GM12875 (cell line): Measurements from ENCODE around the gene ZBTB7A.
A peak's percentile ranks its signal among the peaks of the same experiment; 100 is the strongest.
"Not testable (repeated sequence)": the region's sequence is repeated elsewhere in the genome, so short reads cannot be mapped to it uniquely, and the experiment has no call there.

Source experiments
- H3K4me3 ChIP-seq: one replicate; pipeline ENCODE4 v1.5.1; 2011; ENCODE audit warnings: low read depth, low read length, control low read depth
- CTCF ChIP-seq: IDR thresholded peaks from 2 replicates; pipeline ENCODE4 v1.5.1; 2011; ENCODE audit warnings: low read depth, mild to moderate bottlenecking, control low read depth, inconsistent platforms, low read length, moderate library complexity, borderline replicate concordance; ENCODE audit not compliant: insufficient read depth

The ZBTB7A gene

DNA sequence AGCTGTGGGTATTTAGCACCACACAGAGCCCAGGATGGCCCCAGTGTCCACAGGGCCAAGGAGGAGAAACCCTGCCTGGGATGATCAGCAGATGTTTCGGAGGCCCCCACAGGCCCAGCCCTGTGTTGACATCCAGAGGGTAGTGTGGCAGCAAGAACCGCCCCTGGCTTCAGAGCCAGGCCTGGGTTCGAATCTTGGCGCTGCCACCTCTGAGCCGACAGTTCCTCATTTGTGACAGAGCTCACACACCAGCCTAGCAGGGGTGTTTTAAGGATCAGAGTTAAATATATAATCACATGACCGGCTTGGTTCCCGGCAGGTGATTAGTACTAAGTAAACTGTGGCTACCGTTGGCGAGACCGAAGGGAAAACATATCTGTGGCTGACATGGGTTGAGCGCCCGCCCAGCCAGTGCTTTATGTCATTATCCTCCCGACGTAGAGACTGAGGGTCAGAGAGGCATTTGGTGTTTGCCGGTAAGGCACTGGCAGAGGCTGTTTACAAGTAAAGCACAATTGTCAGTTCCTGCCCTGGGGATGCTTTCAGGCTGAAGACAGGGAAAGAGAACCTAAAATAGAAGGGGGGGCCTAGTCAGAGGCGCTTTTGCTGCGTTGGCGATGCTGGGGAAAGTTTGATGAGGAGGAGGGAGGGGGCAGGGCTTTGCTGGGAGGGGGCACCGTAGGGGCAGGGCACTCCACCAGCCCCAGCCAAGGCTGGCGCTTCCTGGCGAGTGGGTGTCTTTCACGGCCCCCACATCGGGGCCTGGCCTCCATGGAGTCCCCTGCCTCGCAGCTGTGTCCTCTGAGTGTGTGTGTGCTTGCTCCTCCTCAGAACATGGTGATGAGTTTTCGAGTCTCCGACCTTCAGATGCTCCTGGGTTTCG, 54.4 kb downstream of the ZBTB7A start:
- no peak for TF ChIP-seq CTCF
- no peak overlapping the region for H3K4me3 ChIP-seq

DNA sequence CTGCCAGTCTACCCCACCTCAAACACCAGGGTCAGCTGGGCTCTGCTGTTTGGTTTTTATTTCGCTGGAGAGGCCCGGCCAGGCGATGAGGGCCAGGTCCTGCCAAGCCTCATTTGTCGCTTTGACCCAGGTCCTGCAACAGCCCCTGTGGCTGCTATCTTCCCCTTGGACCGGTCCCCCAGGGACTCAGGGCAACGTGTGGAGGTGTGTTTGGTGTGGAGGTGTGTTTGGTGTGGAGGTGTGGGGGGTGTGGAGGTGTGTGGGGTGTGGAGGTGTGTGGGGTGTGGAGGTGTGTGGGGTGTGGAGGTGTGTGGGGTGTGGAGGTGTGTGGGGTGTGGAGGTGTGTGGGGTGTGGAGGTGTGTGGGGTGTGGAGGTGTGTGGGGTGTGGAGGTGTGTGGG, 55.3 kb downstream of the ZBTB7A start:
- not testable (repeated sequence) for H3K4me3 ChIP-seq

DNA sequence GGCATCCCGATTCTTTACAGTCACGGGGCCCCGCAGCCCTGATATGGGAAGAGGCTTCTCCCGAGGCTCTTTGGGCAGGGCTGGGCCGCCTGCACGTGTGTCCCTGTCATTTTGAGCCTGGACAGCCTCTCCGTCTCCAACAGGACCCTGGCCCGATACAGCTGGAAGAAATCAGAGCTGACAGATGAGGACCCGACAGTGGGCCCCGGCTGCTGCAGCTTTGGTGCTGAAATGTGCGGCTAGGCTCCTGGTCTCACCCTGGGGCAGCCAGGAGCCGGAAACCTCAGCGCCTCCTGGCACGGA, 55.9 kb downstream of the ZBTB7A start:
- TF ChIP-seq CTCF: no peak
- no peak overlapping the region for H3K4me3 ChIP-seq

DNA sequence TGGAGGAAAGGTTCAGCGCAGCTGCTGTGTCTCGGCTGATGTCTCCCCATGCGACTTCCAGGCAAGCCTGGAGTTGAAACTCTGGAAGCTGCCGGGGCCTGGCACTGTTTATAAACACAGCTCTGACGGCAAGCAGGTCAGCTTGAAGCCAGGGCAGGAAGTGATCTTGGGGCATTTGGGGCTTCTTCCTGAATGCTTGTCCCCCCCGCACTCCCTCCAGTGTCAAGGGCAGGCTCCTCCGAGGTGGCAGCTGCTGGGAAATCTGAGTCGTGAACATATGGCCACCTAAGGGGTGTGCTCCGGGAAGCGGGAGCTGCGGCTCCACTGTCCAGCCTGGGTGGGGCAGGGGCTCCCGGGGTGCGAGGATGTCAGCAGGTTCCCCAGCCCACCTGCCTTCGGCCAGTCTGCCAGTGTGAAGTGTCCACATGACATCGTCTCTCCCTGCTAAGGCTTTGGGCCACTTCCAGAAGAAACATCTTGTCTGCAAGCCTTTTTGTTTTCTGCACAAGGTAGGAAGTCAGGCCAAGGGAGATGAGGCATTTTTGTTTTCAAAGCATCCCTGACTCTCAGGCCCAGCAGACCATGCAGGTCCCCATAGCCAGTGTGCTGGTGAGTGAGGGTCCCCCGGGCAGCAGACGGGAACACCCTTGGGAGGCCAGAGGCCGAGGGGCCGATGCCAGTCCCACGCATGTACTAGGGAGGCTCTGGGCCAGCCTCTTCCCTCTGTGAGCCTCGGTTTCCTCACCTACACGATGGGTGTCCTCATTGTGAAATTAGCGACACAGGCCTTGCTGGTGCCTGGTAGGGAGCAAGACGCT, 56.5 kb downstream of the ZBTB7A start:
- no peak for TF ChIP-seq CTCF
- no peak overlapping the region for H3K4me3 ChIP-seq

DNA sequence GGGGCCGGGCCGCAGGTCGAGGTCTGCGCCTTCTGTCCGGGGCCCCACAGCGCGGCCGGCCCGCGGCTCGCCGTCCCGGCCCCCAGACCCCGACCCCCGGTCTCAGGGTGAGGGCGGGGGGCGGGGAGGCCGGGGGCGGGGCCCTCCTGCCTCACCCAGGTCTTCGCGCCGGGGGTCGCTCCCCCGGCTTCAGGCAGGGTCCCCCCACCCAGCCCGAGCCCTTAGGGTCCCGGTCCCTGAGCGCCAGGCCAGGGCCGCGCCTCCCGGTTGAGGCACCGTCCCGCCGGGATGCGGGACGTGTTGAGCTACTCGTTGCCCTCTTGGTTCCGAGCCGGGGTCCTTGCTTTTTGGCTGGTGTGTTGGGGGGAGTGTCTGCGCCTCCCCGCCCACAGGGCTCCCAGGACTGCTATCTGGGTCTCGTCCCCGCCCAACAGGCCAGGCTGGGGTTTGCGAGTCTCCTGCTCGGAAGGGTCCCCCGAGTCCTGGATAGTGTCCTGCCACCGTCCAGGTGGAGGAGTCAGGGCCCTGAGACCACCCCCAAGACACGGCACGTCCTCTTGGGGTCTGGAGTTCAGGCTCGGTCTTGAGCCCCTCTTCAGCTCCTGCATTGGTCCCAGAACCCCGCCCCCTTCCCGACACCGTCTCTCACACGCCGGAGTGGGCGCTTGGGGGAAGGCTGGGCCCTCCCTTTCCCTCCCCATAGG, 58.7 kb downstream of the ZBTB7A start:
- no peak for TF ChIP-seq CTCF
- H3K4me3 ChIP-seq: peak overlapping the region; percentile 78

GRCh38 chr19:4007021-4007835, 59.5 kb downstream of the ZBTB7A start, which contains the start of gene PIAS4:
Gene PIAS4, plus strand, starts transcription at chr19:4007736. Its CDS starts 25 bp downstream, at chr19:4007761.
- H3K4me3 ChIP-seq: peak within 1 kb of the TSS; percentile 78
- TF ChIP-seq CTCF: 0 out of 2 replicates have a peak, but pooled peaks have one; percentile 7

DNA sequence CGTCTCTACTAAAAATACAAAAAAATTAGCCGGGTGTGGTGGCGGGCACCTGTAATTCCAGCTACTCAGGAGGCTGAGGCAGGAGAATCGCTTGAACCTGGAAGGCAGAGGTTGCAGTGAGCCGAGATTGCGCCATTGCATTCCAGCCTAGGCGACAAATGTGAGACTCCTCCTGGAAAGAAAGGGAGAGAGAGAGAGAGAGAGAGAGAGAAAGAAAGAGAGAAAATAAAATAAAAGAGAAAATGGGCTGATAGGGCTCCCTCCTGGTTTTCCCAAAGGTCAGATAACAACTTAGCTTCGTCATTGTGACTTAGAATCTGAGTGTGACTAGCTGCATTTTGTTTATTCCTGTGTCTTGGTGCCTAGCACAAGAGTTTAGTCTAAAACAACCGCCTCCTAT, 61.3 kb downstream of the ZBTB7A start:
- not testable (repeated sequence) for H3K4me3 ChIP-seq

DNA sequence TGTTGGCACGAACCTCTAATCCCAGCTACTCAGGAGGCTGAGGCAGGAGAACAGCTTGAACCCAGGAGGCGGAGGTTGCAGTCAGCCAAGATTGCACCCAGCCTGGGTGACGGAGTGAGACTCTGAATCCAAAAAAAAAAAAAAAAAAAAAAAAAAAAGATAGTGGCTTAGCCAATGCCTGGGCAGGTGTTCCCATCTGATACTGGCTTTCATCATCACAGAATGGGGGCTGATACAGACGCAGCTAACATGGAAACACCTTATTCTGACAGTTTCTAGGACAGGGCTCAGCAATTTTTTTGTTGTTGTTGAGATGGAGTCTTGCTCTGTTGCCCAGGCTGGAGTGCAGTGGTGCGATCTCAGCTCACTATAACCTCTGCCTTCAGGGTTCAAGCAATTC, 65.9 kb downstream of the ZBTB7A start:
- H3K4me3 ChIP-seq: not testable (repeated sequence)

GRCh38 chr19:3998667-3999412, 67.9 kb downstream of the ZBTB7A start:
- not testable (repeated sequence) for H3K4me3 ChIP-seq
